ENCODE results near the gene ELFN1.

The ELFN1 gene

GRCh38 chr7:1664711-1665548 is 5.1 kb upstream of the ELFN1 start:
- DNase-seq: peak; percentile 23

GRCh38 chr7:1665549-1666316 is 4.3 kb upstream of the ELFN1 start:
- no peak for DNase-seq

- no peak for DNase-seq
Measured at GRCh38 chr7:1666317-1666822, 3.7 kb upstream of the ELFN1 start.

- DNase-seq: no peak
Measured at GRCh38 chr7:1666823-1667565, 3.1 kb upstream of the ELFN1 start.

GRCh38 chr7:1667566-1668395 is 2.3 kb upstream of the ELFN1 start:
- DNase-seq: no peak

GRCh38 chr7:1668396-1669063 is 1.5 kb upstream of the ELFN1 start:
- DNase-seq: no peak

GRCh38 chr7:1669064-1669951 is 769 bp upstream of the ELFN1 start:
- no peak for DNase-seq

GRCh38 chr7:1670894-1671593 is 967 bp downstream of the ELFN1 start:
- DNase-seq: no peak

- no peak for DNase-seq
Measured at GRCh38 chr7:1671594-1672451, 1.7 kb downstream of the ELFN1 start.

- no peak for DNase-seq
Measured at GRCh38 chr7:1672851-1673486, 2.9 kb downstream of the ELFN1 start.

GRCh38 chr7:1673581-1674118 is 3.6 kb downstream of the ELFN1 start:
- no peak for DNase-seq

- no peak for DNase-seq
Measured at GRCh38 chr7:1674161-1675035, 4.3 kb downstream of the ELFN1 start.

GRCh38 chr7:1675036-1675671 is 5.1 kb downstream of the ELFN1 start:
- DNase-seq: no peak

- no peak for DNase-seq
Measured at GRCh38 chr7:1675673-1676549, 5.8 kb downstream of the ELFN1 start.

GRCh38 chr7:1676550-1677078 is 6.5 kb downstream of the ELFN1 start:
- DNase-seq: no peak
